ENCODE data around the gene TNFRSF1A. TPM values are rescaled to one million over a fixed set of nuclear protein-coding genes. Genes with fewer than 3 reads are reported as not detected.

TNFRSF1A gene
- total RNA-seq, 2 donors from 2014 or later, result 62.9 to 176 TPM

GRCh38 chr12:6280053-6280469, 61.8 kb downstream of the TNFRSF1A start:
- peaks cover 0 to 30% of the 10 kb centered on the region in 2 donors for H3K4me1 ChIP-seq
- H3K27me3 ChIP-seq, result no peaks in the 10 kb centered on the region
- no peak overlapping the region for H3K4me3 ChIP-seq
- peak; percentile 75 for DNase-seq (ENCODE audit: low spot score)
- H3K9me3 ChIP-seq, result no peaks in the 10 kb centered on the region
- TF ChIP-seq CTCF (IDR thresholded peaks at IDR 0.05), result no peak
- H3K27ac ChIP-seq, result peak overlapping the region in 1 of 2 donors; percentile 34
- H3K36me3 ChIP-seq, result no peaks in the 10 kb centered on the region

GRCh38 chr12:6279631-6280030, 62.2 kb downstream of the TNFRSF1A start:
- H3K27me3 ChIP-seq, result no peaks in the 10 kb centered on the region
- H3K4me3 ChIP-seq, result no peak overlapping the region
- no peak for DNase-seq (ENCODE audit: low spot score)
- no peak for TF ChIP-seq CTCF (IDR thresholded peaks at IDR 0.05)
- peaks cover 0 to 30% of the 10 kb centered on the region in 2 donors for H3K4me1 ChIP-seq
- no peaks in the 10 kb centered on the region for H3K36me3 ChIP-seq
- no peaks in the 10 kb centered on the region for H3K9me3 ChIP-seq
- peak overlapping the region; percentile 32 to 34 for H3K27ac ChIP-seq

GRCh38 chr12:6279256-6279628, 62.6 kb downstream of the TNFRSF1A start:
- peak overlapping the region; percentile 32 to 36 for H3K27ac ChIP-seq
- peak overlapping the region in 1 of 2 donors; percentile 60 for H3K4me3 ChIP-seq
- H3K36me3 ChIP-seq, result no peaks in the 10 kb centered on the region
- no peaks in the 10 kb centered on the region for H3K9me3 ChIP-seq
- no peaks in the 10 kb centered on the region for H3K27me3 ChIP-seq
- peaks cover 0 to 31% of the 10 kb centered on the region in 2 donors for H3K4me1 ChIP-seq
- no peak for TF ChIP-seq CTCF (IDR thresholded peaks at IDR 0.05)
- no peak for DNase-seq (ENCODE audit: low spot score)

Other genes starting within 250 kb of the TNFRSF1A start
- 100 to 1,000 TPM; 189 to 331 TPM for gene VWF, start 217.4 kb downstream of the TNFRSF1A start, total RNA-seq
- gene CD9, start 141.7 kb downstream of the TNFRSF1A start, total RNA-seq, result 100 to 1,000 TPM; 126 to 230 TPM
- gene PLEKHG6, start 31.4 kb downstream of the TNFRSF1A start, total RNA-seq, result under 1 TPM in 1 of 2 donors, not detected in 1; 0.51 TPM
- 10 to 100 TPM in 1 of 2 donors, 1 to 10 TPM in 1; 2.7 to 18.7 TPM for gene SCNN1A, start 33.5 kb upstream of the TNFRSF1A start, total RNA-seq
- 10 to 100 TPM; 63.6 to 72.1 TPM for gene LTBR, start 42.1 kb upstream of the TNFRSF1A start, total RNA-seq
- gene CD27, start 102.9 kb upstream of the TNFRSF1A start, total RNA-seq, result 1 to 10 TPM in 1 of 2 donors, not detected in 1; 1.1 TPM
- gene TAPBPL, start 110.0 kb upstream of the TNFRSF1A start, total RNA-seq, result 10 to 100 TPM; 14.5 to 16.9 TPM
- gene VAMP1, start 128.6 kb upstream of the TNFRSF1A start, total RNA-seq, result 1 to 10 TPM; 1.7 to 3.6 TPM
- gene MRPL51, start 151.2 kb upstream of the TNFRSF1A start, total RNA-seq, result 100 to 1,000 TPM in 1 of 2 donors, 10 to 100 TPM in 1; 87.7 to 104 TPM
- 10 to 100 TPM; 11.6 to 53.5 TPM for gene NCAPD2, start 152.0 kb upstream of the TNFRSF1A start, total RNA-seq
- 1,000 to 10,000 TPM; 4,693 to 5,476 TPM for gene GAPDH, start 192.4 kb upstream of the TNFRSF1A start, total RNA-seq
- 10 to 100 TPM; 12.3 to 13.2 TPM for gene IFFO1, start 214.0 kb upstream of the TNFRSF1A start, total RNA-seq
- gene NOP2, start 226.2 kb upstream of the TNFRSF1A start, total RNA-seq, result 10 to 100 TPM; 17.7 to 17.9 TPM